ENCODE data around the gene CMC2.

DNA sequence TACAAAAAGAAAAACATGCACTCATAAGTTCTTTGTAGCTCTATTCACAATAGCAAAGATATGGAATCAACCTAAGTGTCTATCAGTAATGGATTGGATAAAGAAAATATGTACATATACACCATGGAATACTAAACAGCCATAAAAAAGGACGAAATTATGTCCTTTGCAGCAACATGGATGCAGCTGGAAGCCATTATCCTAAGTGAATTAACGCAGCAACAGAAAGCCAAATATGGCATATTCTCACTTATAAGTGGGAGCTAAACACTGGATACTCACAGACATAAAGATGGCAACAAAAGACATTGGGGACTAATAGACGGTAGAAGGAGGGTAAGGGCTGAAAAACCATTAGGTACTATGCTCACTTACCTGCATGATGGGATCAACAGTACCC lies 5.8 kb downstream of the CMC2 start:
- TF ChIP-seq CTCF (conservative IDR thresholded peaks at IDR 0.05): no peak
- TF ChIP-seq EZH2 (IDR thresholded peaks at IDR 0.05; ENCODE audit: low read depth): no peak

Data from PC-9 (cell line).